Ovary (tissue), 3 donors: ENCODE data around the gene PSMD10.

Experiments
- CTCF ChIP-seq, 3 donors: fragments of 450-650 bp in 2 of 3; fragments of 200-600 bp in 1 of 3; IDR thresholded peaks; one replicate each; pipeline versions ENCODE4 v1.5.1 to v1.8.0; 2016 to 2022; ENCODE audit warnings: antibody characterized with exemption in 3 of 3, mild to moderate bottlenecking in 1 of 3
- POLR2A ChIP-seq: fragments of 450-650 bp; IDR thresholded peaks from one replicate; pipeline ENCODE4 v1.6.1; 2017; ENCODE audit warnings: antibody characterized with exemption, mild to moderate bottlenecking, moderate library complexity
- donor health status: DM: no; HTN: no; CAD: no.

GRCh38 chrX:108091878-108092291 is 543 bp upstream of the PSMD10 start:
- TF ChIP-seq POLR2A (no peak), CTCF (IDR thresholded peaks at IDR 0.05) (no peak)
